ENCODE data around the gene AK3.
"Not testable (repeated sequence)": the region's sequence is repeated elsewhere in the genome, so short reads cannot be mapped to it uniquely, and the experiment has no call there.

The AK3 gene
- 20.5 to 53.2 (median 22.4) reads per million in 9 experiments for total RNA-seq

GRCh38 chr9:4740638-4741364 is at the start of gene AK3:
AK3 (minus strand) TSS chr9:4741202; CDS start chr9:4741087, 115 bp downstream.
- peak; percentile 92 for ATAC-seq (replicated peaks)
- Mint-ChIP-seq H3K4me3 (peak within 1 kb of the TSS; percentile 85 to 91), H3K9me3 (no peaks in the 10 kb centered on the region), H3K36me3 (ENCODE audit: insufficient read depth) (peaks cover 3% of the 10 kb centered on the region), H3K27ac (peak within 1 kb of the TSS; percentile 86 to 94), H3K4me1 (ENCODE audit: low read depth in 2 of 2) (peaks cover 27 to 36% of the 10 kb centered on the region in 2 donors), H3K27me3 (no peaks in the 10 kb centered on the region)
- DNase-seq: peak; percentile 82 to 84 (median 84)

DNA sequence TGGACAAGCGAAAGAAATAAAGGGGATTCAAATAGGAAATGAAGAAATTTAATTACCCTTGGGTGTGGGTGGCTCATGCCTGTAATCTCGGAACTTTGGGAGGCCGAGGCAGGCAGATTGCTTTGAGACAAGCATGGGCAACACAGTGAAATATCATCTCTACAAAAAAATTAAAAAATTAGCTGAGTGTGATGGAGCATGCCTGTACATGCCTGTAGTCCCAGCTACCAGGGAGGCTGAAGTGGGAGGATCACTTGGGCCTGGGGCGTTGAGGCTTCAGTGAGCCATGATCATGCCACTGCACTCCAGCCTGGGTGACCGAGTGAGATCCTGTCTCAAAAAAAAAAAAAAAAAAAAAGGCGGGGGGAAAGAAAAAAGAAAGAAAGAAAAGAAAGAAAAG is 47.7 kb upstream of the AK3 start:
- DNase-seq (no peak), ATAC-seq (replicated peaks) (no peak)
- no peak overlapping the region for H3K27ac Mint-ChIP-seq
- peaks cover 15 to 28% of the 10 kb centered on the region in 2 donors for H3K27me3 Mint-ChIP-seq
- no peaks in the 10 kb centered on the region for H3K9me3 Mint-ChIP-seq
- H3K4me3 Mint-ChIP-seq: no peak overlapping the region
- peaks cover 7 to 9% of the 10 kb centered on the region in 2 donors for H3K4me1 Mint-ChIP-seq (ENCODE audit: low read depth in 2 of 2)
- H3K36me3 Mint-ChIP-seq (ENCODE audit: insufficient read depth): peaks cover 8% of the 10 kb centered on the region

GRCh38 chr9:4787876-4788275 is 46.9 kb upstream of the AK3 start:
- no peak for DNase-seq
- Mint-ChIP-seq H3K36me3 (ENCODE audit: insufficient read depth) (peaks cover 4% of the 10 kb centered on the region), H3K27me3 (peaks cover 17 to 36% of the 10 kb centered on the region in 2 donors), H3K4me1 (ENCODE audit: low read depth in 2 of 2) (peaks cover 5 to 7% of the 10 kb centered on the region in 2 donors), H3K9me3 (no peaks in the 10 kb centered on the region), H3K27ac (no peak overlapping the region), H3K4me3 (no peak overlapping the region)
- ATAC-seq (replicated peaks): no peak

DNA sequence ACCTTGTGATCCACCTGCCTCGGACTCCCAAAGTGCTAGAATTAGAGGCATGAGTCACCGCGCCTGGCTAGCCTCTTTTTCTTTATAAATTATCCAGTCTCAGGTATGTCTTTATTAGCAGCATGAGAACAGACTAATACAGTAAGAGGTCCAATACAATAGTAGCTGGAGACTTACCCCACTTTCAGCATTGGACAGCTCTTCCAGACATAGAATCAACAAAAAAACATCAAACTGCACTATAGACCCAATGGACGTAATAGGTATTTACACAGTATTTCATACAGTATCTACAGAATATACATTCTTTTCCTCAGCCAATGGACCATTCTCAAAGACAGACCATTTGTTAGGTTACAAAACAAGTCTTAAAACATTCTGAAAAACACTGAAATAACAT is 45.6 kb upstream of the AK3 start:
- DNase-seq (no peak), ATAC-seq (replicated peaks) (no peak)
- Mint-ChIP-seq H3K4me3 (no peak overlapping the region), H3K9me3 (no peaks in the 10 kb centered on the region), H3K27ac (no peak overlapping the region), H3K27me3 (peaks cover 21 to 49% of the 10 kb centered on the region in 2 donors), H3K4me1 (ENCODE audit: low read depth in 2 of 2) (peaks cover 0 to 2% of the 10 kb centered on the region in 2 donors), H3K36me3 (ENCODE audit: insufficient read depth) (no peaks in the 10 kb centered on the region)

DNA sequence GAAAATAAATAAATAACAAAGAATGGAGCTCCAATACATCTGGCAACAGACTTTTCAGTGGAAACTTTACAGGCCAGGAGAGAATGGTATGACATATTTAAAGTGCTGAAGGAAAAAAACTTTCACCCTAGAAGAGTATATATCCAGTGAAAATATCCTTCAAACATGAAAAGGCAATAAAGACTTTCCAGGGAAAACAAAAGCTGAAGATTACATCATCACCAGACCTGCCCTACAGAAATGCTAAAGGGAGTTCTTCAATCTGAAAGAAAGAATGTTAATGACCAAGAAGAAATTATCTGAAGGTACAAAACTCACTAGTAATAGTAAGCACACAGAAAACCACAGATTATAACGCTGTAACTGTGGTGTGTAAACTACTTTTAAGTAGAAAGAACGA is 43.4 kb upstream of the AK3 start:
- Mint-ChIP-seq H3K27ac (no peak overlapping the region), H3K27me3 (peaks cover 26 to 65% of the 10 kb centered on the region in 2 donors), H3K4me1 (ENCODE audit: low read depth in 2 of 2) (no peaks in the 10 kb centered on the region), H3K9me3 (no peaks in the 10 kb centered on the region), H3K4me3 (no peak overlapping the region), H3K36me3 (ENCODE audit: insufficient read depth) (peaks cover 4% of the 10 kb centered on the region)
- ATAC-seq (replicated peaks) (no peak), DNase-seq (no peak)

DNA sequence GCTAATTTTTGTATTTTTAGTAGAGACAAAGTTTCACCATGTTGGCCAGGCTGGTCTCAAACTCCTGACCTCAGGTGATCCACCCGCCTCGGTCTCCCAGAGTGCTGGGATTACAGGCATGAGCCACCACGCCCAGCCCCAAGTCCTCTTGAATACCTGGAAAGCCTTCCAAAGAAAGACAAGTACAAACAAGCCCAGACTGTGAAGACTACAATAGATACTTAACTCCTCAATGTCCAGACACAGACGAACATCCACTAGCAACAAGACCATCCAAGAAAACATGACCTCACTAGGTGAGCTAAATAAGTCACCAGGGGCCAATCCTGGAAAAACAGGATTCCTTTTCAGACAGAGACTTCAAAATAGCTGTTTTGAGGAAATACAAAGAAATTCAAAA is 42.2 kb upstream of the AK3 start:
- H3K4me1 Mint-ChIP-seq (ENCODE audit: low read depth in 2 of 2); H3K27ac Mint-ChIP-seq; H3K4me3 Mint-ChIP-seq; H3K9me3 Mint-ChIP-seq; ATAC-seq (replicated peaks); H3K36me3 Mint-ChIP-seq (ENCODE audit: insufficient read depth); DNase-seq: not testable (repeated sequence)
- H3K27me3 Mint-ChIP-seq: peaks cover 26 to 65% of the 10 kb centered on the region in 2 donors

- H3K9me3 Mint-ChIP-seq: no peaks in the 10 kb centered on the region
- H3K4me1 Mint-ChIP-seq (ENCODE audit: low read depth in 2 of 2): no peaks in the 10 kb centered on the region
- H3K4me3 Mint-ChIP-seq: no peak overlapping the region
- peak overlapping the region in 1 of 2 donors; percentile 26 for H3K27ac Mint-ChIP-seq
- H3K36me3 Mint-ChIP-seq (ENCODE audit: insufficient read depth): peaks cover 4% of the 10 kb centered on the region
- no peak for DNase-seq
- no peak for ATAC-seq (replicated peaks)
- H3K27me3 Mint-ChIP-seq: peaks cover 26 to 61% of the 10 kb centered on the region in 2 donors
These were observed 40.4 kb upstream of the AK3 start for GRCh38 chr9:4781408-4781807.

DNA sequence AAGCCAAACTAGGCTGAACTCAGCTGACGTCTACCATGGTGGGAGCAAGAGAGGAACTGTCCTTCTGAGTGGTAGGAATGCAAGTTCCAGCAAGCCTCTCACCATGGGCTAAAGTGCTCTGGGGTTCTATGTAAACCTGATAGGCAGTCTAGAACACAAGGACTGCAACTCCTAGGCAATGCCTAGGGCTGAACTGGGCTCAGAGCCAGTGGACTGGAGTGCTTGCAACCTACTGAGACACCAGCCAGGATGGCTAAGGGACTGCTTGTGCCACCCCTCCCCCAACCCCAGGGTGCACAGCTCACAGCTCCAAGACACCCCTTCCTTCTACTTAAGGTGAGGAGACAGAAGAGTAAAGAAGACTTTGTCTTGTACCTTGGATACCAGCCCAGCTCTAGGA is 39.6 kb upstream of the AK3 start:
- Mint-ChIP-seq H3K4me3 (no peak overlapping the region), H3K27ac (no peak overlapping the region), H3K9me3 (no peaks in the 10 kb centered on the region), H3K27me3 (peaks cover 26 to 56% of the 10 kb centered on the region in 2 donors), H3K4me1 (ENCODE audit: low read depth in 2 of 2) (no peaks in the 10 kb centered on the region), H3K36me3 (ENCODE audit: insufficient read depth) (peaks cover 4% of the 10 kb centered on the region)
- ATAC-seq (replicated peaks): no peak
- no peak for DNase-seq

GRCh38 chr9:4774958-4775357 is 34.0 kb upstream of the AK3 start:
- not testable (repeated sequence) for H3K27ac Mint-ChIP-seq; H3K4me1 Mint-ChIP-seq (ENCODE audit: low read depth in 2 of 2); DNase-seq; H3K9me3 Mint-ChIP-seq; H3K27me3 Mint-ChIP-seq; ATAC-seq (replicated peaks); H3K36me3 Mint-ChIP-seq (ENCODE audit: insufficient read depth); H3K4me3 Mint-ChIP-seq

- H3K4me1 Mint-ChIP-seq (ENCODE audit: low read depth in 2 of 2): no peaks in the 10 kb centered on the region
- no peaks in the 10 kb centered on the region for H3K9me3 Mint-ChIP-seq
- no peak for ATAC-seq (replicated peaks)
- H3K4me3 Mint-ChIP-seq: no peak overlapping the region
- DNase-seq: no peak
- no peaks in the 10 kb centered on the region for H3K36me3 Mint-ChIP-seq (ENCODE audit: insufficient read depth)
- H3K27ac Mint-ChIP-seq: no peak overlapping the region
- peaks cover 0 to 5% of the 10 kb centered on the region in 2 donors for H3K27me3 Mint-ChIP-seq
These were observed 33.2 kb upstream of the AK3 start for GRCh38 chr9:4774209-4774608.

DNA sequence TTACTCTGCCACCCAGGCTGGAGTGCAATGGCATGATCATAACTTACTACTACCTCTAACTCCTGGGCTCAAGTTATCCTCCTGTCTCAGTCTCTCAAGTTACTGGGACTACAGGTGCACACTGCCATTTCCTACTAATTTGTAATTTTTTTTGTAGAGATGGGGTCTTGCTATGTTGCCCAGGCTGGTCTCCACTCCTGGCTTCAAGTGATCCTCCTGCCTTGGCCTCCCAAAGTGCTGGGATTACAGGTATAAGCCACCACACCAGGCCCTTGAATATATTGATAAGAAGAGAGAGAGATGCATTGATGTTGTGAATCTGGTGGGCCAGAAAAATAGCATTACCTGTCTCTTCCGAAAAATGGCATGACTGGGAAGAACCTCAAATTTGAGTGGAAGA is 30.8 kb upstream of the AK3 start:
- H3K4me3 Mint-ChIP-seq: no peak overlapping the region
- ATAC-seq (replicated peaks) (no peak), DNase-seq (no peak)
- H3K27me3 Mint-ChIP-seq: peaks cover 0 to 5% of the 10 kb centered on the region in 2 donors
- H3K27ac Mint-ChIP-seq: no peak overlapping the region
- no peaks in the 10 kb centered on the region for H3K4me1 Mint-ChIP-seq (ENCODE audit: low read depth in 2 of 2)
- no peaks in the 10 kb centered on the region for H3K36me3 Mint-ChIP-seq (ENCODE audit: insufficient read depth)
- H3K9me3 Mint-ChIP-seq: no peaks in the 10 kb centered on the region

DNA sequence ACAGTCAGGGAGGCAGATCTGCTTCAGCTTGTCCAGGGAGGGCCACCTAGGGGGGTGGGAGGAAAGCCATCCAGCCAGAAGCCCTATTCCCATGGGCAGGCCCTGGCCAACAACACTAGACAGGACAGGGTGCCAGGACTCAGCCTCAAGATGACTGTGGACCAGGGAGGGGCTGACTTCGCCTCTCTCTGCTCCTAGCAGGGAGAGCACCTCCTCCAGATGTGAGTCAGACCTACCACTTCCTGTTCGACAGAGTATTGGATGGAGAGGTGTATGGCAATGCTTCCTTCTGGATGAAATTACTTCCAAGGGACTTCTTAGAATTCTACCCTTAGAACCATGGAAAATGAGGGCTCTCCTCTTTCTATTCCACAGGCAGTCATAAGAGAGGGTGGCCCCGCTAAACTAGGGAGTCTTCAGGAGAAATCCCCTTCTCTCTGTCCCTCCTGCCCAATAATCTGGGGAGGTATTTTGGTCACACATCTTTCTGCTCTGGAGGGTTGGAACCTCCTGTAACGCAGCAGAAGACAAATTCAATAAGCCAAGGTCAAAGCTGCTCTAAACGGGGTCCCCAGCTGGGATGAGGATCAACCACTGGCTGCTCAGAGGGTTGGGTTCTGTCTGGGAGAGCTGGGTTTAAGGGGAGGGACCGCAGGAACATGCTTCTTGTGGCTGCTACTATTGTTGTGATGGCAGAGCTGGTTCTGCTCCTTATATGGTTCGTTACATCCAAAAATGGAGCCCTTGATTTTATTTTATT is 28.5 kb upstream of the AK3 start:
- DNase-seq: no peak
- Mint-ChIP-seq H3K27me3 (peaks cover 0 to 5% of the 10 kb centered on the region in 2 donors), H3K9me3 (no peaks in the 10 kb centered on the region), H3K36me3 (ENCODE audit: insufficient read depth) (no peaks in the 10 kb centered on the region), H3K27ac (no peak overlapping the region), H3K4me3 (no peak overlapping the region), H3K4me1 (ENCODE audit: low read depth in 2 of 2) (no peaks in the 10 kb centered on the region)
- no peak for ATAC-seq (replicated peaks)

DNA sequence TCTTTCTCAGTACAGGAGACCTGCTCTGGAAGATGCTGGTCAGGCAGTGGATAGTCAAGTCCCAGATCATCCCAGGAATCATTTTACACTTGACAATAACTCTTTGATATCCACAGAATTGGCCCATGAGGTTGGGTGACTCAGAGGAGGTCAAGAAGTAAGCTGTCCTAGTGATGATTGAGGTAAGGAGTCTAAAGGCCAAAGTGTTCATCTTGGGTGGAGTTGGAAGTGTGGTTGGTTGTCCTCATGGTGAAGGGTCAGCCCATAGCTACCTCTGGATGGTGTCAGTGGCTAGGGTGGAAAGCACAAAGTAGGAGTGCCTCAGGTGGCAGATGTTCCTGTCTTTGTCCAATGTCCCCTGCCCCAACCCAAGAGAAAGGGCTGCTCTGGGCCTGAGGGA is 27.7 kb upstream of the AK3 start:
- Mint-ChIP-seq H3K9me3 (no peaks in the 10 kb centered on the region), H3K4me3 (no peak overlapping the region), H3K27ac (no peak overlapping the region), H3K36me3 (ENCODE audit: insufficient read depth) (no peaks in the 10 kb centered on the region), H3K4me1 (ENCODE audit: low read depth in 2 of 2) (no peaks in the 10 kb centered on the region), H3K27me3 (peaks cover 0 to 5% of the 10 kb centered on the region in 2 donors)
- DNase-seq (no peak), ATAC-seq (replicated peaks) (no peak)

DNA sequence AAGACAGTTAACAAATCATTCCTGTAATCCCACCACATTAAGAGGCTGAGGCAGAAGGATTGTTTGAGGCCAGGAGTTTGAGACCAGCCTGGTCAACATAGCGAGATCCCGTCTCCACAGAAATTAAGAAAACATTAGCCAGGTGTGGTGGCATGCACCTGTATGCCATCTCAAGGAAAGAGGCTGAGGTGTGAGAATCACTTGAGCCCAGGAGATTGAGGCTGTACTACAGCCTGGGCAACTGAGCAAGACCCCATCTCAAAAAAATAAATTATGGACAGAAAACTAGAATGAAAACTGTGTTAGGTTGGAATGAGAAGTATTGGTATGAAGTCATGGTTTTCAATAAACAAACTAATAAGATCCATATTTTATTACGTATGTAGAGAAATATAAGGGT is 23.0 kb upstream of the AK3 start:
- no peak for ATAC-seq (replicated peaks)
- Mint-ChIP-seq H3K27ac (no peak overlapping the region), H3K4me1 (ENCODE audit: low read depth in 2 of 2) (peaks cover 6 to 12% of the 10 kb centered on the region in 2 donors), H3K36me3 (ENCODE audit: insufficient read depth) (no peaks in the 10 kb centered on the region), H3K27me3 (peaks cover 0 to 11% of the 10 kb centered on the region in 2 donors), H3K4me3 (no peak overlapping the region), H3K9me3 (no peaks in the 10 kb centered on the region)
- DNase-seq: no peak

All from effector memory CD8-positive, alpha-beta T cell (primary cell).